Endothelial cell of umbilical vein (primary cell): ENCODE measurements around the gene FLT3. TPM values are rescaled to one million over a fixed set of nuclear protein-coding genes. Genes with fewer than 3 reads are reported as not detected.

ENCODE experiments used
- BruUV-seq: library from RNA; stranded (reverse); fragments of 400-500 nt; replicated peaks from 2 replicates; lab custom pipeline; 2021; lab: Mats Ljungman, UMichigan
- CTCF ChIA-PET: fragments of 300-600, 350-600 bp; sonication (Branson Sonifier 250); formaldehyde crosslinking; loops from one replicate; lab custom pipeline; 2021; ENCODE audit warnings: antibody characterized with exemption, inconsistent platforms; lab: Charles Lee
- POLR2A ChIA-PET: fragments of 300-600, 350-600 bp; sonication (Branson Sonifier 250); formaldehyde crosslinking; loops from one replicate; lab custom pipeline; 2021; ENCODE audit warnings: antibody characterized with exemption, inconsistent platforms; lab: Charles Lee
- DNase-seq: peaks from one replicate; pipeline ENCODE4 v3.0.0-alpha.2; 2011; ENCODE audit warnings: low read depth, low spot score
- FAIRE-seq: peaks from 2 replicates; lab custom pipeline; 2011; peaks lifted over from hg19 to GRCh38; lab: Jason Lieb, UNC
- H2AFZ ChIP-seq: 2 replicates; pipeline ENCODE4 v1.6.0; 2012; ENCODE audit warnings: low read depth, low read length, control low read depth, inconsistent platforms
- H3K27ac ChIP-seq: 2 replicates; pipeline ENCODE4 v1.5.1; 2011; ENCODE audit warnings: low read depth, mild to moderate bottlenecking, control low read depth, low read length, moderate library complexity; ENCODE audit not compliant: insufficient read depth
- H3K27me3 ChIP-seq, 2 experiments: 2 replicates each; pipeline versions ENCODE4 v1.6.0 to v1.6.1; 2011; ENCODE audit warnings: low read length in 2 of 2, mixed read lengths in 1 of 2; ENCODE audit not compliant: control insufficient read depth in 2 of 2, insufficient read depth in 2 of 2
- H3K36me3 ChIP-seq, 2 experiments: 2 replicates in 1 of 2; 3 replicates in 1 of 2; pipeline ENCODE4 v1.5.1; 2011; ENCODE audit warnings: low read length in 2 of 2, mild to moderate bottlenecking in 1 of 2, moderate library complexity in 1 of 2; ENCODE audit not compliant: control insufficient read depth in 2 of 2, insufficient read depth in 2 of 2; ENCODE audit errors: extremely low read depth in 1 of 2
- H3K4me1 ChIP-seq: 3 replicates; pipeline ENCODE4 v1.5.1; 2011; ENCODE audit warnings: mild to moderate bottlenecking, low read length; ENCODE audit not compliant: control insufficient read depth, insufficient read depth; ENCODE audit errors: extremely low read depth
- H3K4me2 ChIP-seq: 2 replicates; pipeline ENCODE4 v1.6.1; 2011; ENCODE audit warnings: low read length, control low read depth, mixed read lengths; ENCODE audit not compliant: insufficient read depth
- H3K4me3 ChIP-seq, 3 experiments: fragments of 200-600 bp in 1 of 3; sonication (generic), shearing (Covaris generic) in 1 of 3; replicated peaks in 1 of 3; 2 replicates each; pipeline ENCODE4 v1.5.1; 2011 to 2016; ENCODE audit warnings: control low read depth in 3 of 3, low read length in 3 of 3, mild to moderate bottlenecking in 2 of 3, inconsistent platforms in 1 of 3, low read depth in 1 of 3, moderate library complexity in 1 of 3; ENCODE audit not compliant: insufficient read depth in 1 of 3
- H3K79me2 ChIP-seq: 2 replicates; pipeline ENCODE4 v1.6.0; 2012; ENCODE audit warnings: low read length, inconsistent platforms; ENCODE audit not compliant: control insufficient read depth, insufficient read depth
- H3K9ac ChIP-seq: replicated peaks from 2 replicates; pipeline ENCODE3; 2011; ENCODE audit warnings: low read length, control low read depth; ENCODE audit not compliant: insufficient read depth; ENCODE audit errors: extremely low read depth
- H3K9me1 ChIP-seq: replicated peaks from 3 replicates; pipeline ENCODE4 v1.6.0; 2011; ENCODE audit warnings: mild to moderate bottlenecking, low read length; ENCODE audit not compliant: control insufficient read depth, insufficient read depth; ENCODE audit errors: extremely low read depth
- H3K9me3 ChIP-seq: replicated peaks from 2 replicates; pipeline ENCODE4 v1.5.1; 2012; ENCODE audit warnings: low read length, inconsistent platforms; ENCODE audit not compliant: control insufficient read depth, insufficient read depth
- H4K20me1 ChIP-seq: replicated peaks from 2 replicates; pipeline ENCODE3; 2011; ENCODE audit warnings: mild to moderate bottlenecking, low read length; ENCODE audit not compliant: control insufficient read depth, insufficient read depth; ENCODE audit errors: extremely low read depth
- FOS ChIP-seq: IDR thresholded peaks from 2 replicates; pipeline ENCODE4 v1.6.1; 2011; ENCODE audit warnings: mild to moderate bottlenecking, low read length, moderate library complexity, borderline replicate concordance; ENCODE audit not compliant: insufficient read depth
- GATA2 ChIP-seq: IDR thresholded peaks from 2 replicates; pipeline ENCODE4 v1.7.0; 2011; ENCODE audit warnings: low read depth, mild to moderate bottlenecking, moderate library complexity, mixed read lengths, low read length; ENCODE audit not compliant: insufficient read length, insufficient read depth
- POLR2AphosphoS5 ChIP-seq: IDR thresholded peaks from 2 replicates; pipeline ENCODE4 v1.6.1; 2012; ENCODE audit warnings: low read depth, mild to moderate bottlenecking, control low read depth, low read length, moderate library complexity; ENCODE audit not compliant: insufficient read depth
- dilution Hi-C: fragments of 300-500 bp; cut with MboI; formaldehyde crosslinking; loops from one replicate; pipeline ENCODE4 v1.15.0; 2019; ENCODE audit warnings: low sequenced_read_pairs; ENCODE audit not compliant: extremely low pct_ligation_motif_present
- intact Hi-C: fragments of 100-400 bp; cut with micrococcal nuclease; formaldehyde crosslinking; loops from one replicate; pipeline ENCODE4 v1.10.0; 2022
- polyA plus RNA-seq, 4 experiments: library from polyadenylated mRNA; depleted of rRNA in 3 of 4; stranded (reverse) in 3 of 4; unstranded in 1 of 4; fragments of >200 nt; gene quantifications; 2 replicates each; pipeline versions ENCODE4 v1.2.1 to v1.2.3, GENCODE V29; 2011 to 2012; ENCODE audit warnings: missing spikeins in 1 of 4
- total RNA-seq: library from RNA; stranded (reverse); gene quantifications from 2 replicates; pipeline ENCODE4 v1.2.3, GENCODE V29; 2021
- TF ChIP-seq, protein P1 (sequence below), 2 donors: IDR thresholded peaks; 1 replicate in 1 of 2; 2 replicates in 1 of 2; pipeline ENCODE4 v1.5.1; 2011; ENCODE audit warnings: low read length in 2 of 2, mild to moderate bottlenecking in 2 of 2, moderate library complexity in 2 of 2, control low read depth in 1 of 2, inconsistent platforms in 1 of 2, low read depth in 1 of 2; ENCODE audit not compliant: insufficient read depth in 1 of 2; ENCODE audit errors: extremely low read depth in 1 of 2

The FLT3 gene
- total and polyA plus RNA-seq, 2 donors (not counting 3 experiments of a cell fraction or from before 2014, with no cell fraction given) = 0.03 TPM; not detected in 1

DNA sequence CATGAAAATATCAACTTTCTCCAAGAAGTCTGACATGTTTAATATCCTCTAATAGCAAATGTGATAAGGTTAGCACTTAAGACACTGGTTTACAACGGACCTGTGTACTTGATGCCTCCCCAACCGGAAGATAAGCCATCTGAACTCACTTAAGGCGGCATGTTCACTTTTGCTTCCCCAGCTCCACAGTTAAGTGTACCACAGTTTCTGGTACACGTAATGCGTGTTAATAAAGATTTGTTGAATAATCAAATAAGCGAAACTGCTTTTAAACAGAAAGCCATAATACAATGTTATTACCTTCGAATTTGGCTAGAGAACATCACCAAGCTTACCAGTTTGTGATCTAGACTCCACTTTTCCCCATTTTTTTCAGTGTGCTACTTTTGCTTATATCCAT, 36.5 kb upstream of the FLT3 start:
- Histone ChIP-seq H3K9me3 (no peaks in the 10 kb centered on the region), H3K27ac (no peak overlapping the region), H3K27me3 (no peaks in the 10 kb centered on the region), H3K36me3 (no peaks in the 10 kb centered on the region), H3K9ac (peak overlapping the region; percentile 98), H2AFZ (no peak overlapping the region), H4K20me1 (no peaks in the 10 kb centered on the region), H3K4me3 (peak overlapping the region in 1 of 3 experiments; percentile 100), H3K4me2 (peak overlapping the region; percentile 100), H3K9me1 (no peaks in the 10 kb centered on the region), H3K4me1 (peaks cover 20% of the 10 kb centered on the region), H3K79me2 (peaks cover 35% of the 10 kb centered on the region)
- TF ChIP-seq, protein P1, sequence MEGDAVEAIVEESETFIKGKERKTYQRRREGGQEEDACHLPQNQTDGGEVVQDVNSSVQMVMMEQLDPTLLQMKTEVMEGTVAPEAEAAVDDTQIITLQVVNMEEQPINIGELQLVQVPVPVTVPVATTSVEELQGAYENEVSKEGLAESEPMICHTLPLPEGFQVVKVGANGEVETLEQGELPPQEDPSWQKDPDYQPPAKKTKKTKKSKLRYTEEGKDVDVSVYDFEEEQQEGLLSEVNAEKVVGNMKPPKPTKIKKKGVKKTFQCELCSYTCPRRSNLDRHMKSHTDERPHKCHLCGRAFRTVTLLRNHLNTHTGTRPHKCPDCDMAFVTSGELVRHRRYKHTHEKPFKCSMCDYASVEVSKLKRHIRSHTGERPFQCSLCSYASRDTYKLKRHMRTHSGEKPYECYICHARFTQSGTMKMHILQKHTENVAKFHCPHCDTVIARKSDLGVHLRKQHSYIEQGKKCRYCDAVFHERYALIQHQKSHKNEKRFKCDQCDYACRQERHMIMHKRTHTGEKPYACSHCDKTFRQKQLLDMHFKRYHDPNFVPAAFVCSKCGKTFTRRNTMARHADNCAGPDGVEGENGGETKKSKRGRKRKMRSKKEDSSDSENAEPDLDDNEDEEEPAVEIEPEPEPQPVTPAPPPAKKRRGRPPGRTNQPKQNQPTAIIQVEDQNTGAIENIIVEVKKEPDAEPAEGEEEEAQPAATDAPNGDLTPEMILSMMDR (IDR thresholded peaks at IDR 0.05; ENCODE audit: extremely low read depth in 1 of 2, insufficient read depth in 1 of 2, low read depth in 1 of 2, low read length in 2 of 2) = no peak
- TF ChIP-seq POLR2AphosphoS5 = no peak
- BruUV-seq = no TSS peak
- peak; percentile 35 for FAIRE-seq
- intact Hi-C loops (loop anchor here (1.0 to 10.0 kb wide), 3 partner anchors 358 to 522 kb away; partner anchors contain the start of genes FLT1 and POMP), dilution Hi-C loops (no loop called here)
- DNase-seq = no peak
- ChIA-PET POLR2A (no interaction called here), CTCF (interaction anchor here (1.2 kb wide), 1 partner anchor 19 kb away, joined by 4 read pairs; no protein-coding TSS in a partner anchor)

DNA sequence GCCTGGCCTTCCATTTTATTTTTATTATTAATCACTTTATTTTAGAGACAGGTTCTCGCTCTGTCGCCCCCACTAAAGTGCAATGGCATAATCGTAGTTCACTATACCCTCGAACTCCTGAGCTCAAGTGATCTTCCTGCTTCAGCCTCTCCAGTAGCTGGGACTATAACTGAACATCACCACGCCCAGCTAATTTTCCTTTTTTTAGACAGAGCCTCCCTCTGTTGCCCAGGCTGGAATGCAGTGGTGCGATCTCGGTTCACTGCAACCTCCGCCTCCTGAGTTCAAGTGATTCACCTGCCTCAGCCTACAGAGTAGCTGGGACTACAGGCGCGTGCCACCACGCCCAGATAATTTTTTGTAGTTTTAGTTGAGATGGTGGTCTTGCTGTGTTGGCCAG, 31.3 kb upstream of the FLT3 start:
- TF ChIP-seq GATA2 (no peak), FOS (no peak)
- CTCF ChIA-PET = no interaction called here
- Histone ChIP-seq H3K9ac (no peak overlapping the region), H3K79me2 (no peaks in the 10 kb centered on the region), H3K9me3 (no peaks in the 10 kb centered on the region), H3K36me3 (no peaks in the 10 kb centered on the region), H3K4me2 (no peak overlapping the region), H3K4me3 (no peak overlapping the region), H3K4me1 (peaks cover under 1% of the 10 kb centered on the region), H3K27ac (no peak overlapping the region), H2AFZ (no peak overlapping the region), H4K20me1 (no peaks in the 10 kb centered on the region), H3K9me1 (no peaks in the 10 kb centered on the region), H3K27me3 (peaks cover 3 to 11% of the 10 kb centered on the region in 2 experiments)
- POLR2A ChIA-PET = no interaction called here
- no peak for FAIRE-seq
- dilution Hi-C loops = no loop called here
- DNase-seq = no peak
- no TSS peak for BruUV-seq
- intact Hi-C loops = loop anchor here (10.0 kb wide), 1 partner anchor 363 kb away; the partner anchor contains the start of gene FLT1
